H1 (cell line): Measurements from ENCODE around the gene FGD5. TPM values are rescaled to one million over a fixed set of nuclear protein-coding genes. Genes with fewer than 3 reads are reported as not detected.

Experiments
- CTCF ChIA-PET: fragments of 300-600 bp; sonication (Branson Sonifier 250); formaldehyde crosslinking; loops from one replicate; lab custom pipeline; 2021; ENCODE audit not compliant: partially characterized antibody; lab: Charles Lee
- POLR2A ChIA-PET: fragments of 300-600 bp; sonication (Branson Sonifier 250); formaldehyde crosslinking; loops from one replicate; lab custom pipeline; 2021; ENCODE audit warnings: inconsistent platforms; ENCODE audit not compliant: partially characterized antibody; lab: Charles Lee
- DNase-seq, 2 experiments: peaks; one replicate each; pipeline versions ENCODE4 v3.0.0 to v3.0.0-alpha.2; 2010 to 2022; ENCODE audit warnings: low spot score in 2 of 2, low read depth in 1 of 2, mixed read lengths in 1 of 2
- FAIRE-seq: peaks from 2 replicates; lab custom pipeline; 2011; peaks lifted over from hg19 to GRCh38; lab: Jason Lieb, UNC
- H2AFZ ChIP-seq: 2 replicates; pipeline ENCODE4 v1.8.1; 2012; ENCODE audit warnings: low read length, inconsistent platforms
- H2AK5ac ChIP-seq: 2 replicates; pipeline ENCODE4 v1.6.1; 2013; ENCODE audit warnings: low read depth, low read length
- H2BK120ac ChIP-seq: replicated peaks from 2 replicates; pipeline ENCODE3; 2013; ENCODE audit warnings: low read depth, low read length, inconsistent platforms
- H2BK12ac ChIP-seq: 2 replicates; pipeline ENCODE4 v1.6.1; 2013; ENCODE audit warnings: low read depth, low read length
- H2BK15ac ChIP-seq: 2 replicates; pipeline ENCODE4 v1.6.1; 2013; ENCODE audit warnings: low read length
- H2BK20ac ChIP-seq: 2 replicates; pipeline ENCODE4 v1.6.1; 2013; ENCODE audit warnings: low read length
- H2BK5ac ChIP-seq: 2 replicates; pipeline ENCODE4 v1.6.1; 2013; ENCODE audit warnings: low read depth, low read length
- H3K14ac ChIP-seq: 2 replicates; pipeline ENCODE4 v1.6.1; 2013; ENCODE audit warnings: inconsistent platforms; ENCODE audit not compliant: insufficient read length
- H3K18ac ChIP-seq: 2 replicates; pipeline ENCODE4 v1.6.1; 2013; ENCODE audit warnings: low read length; ENCODE audit errors: extremely low read depth
- H3K23ac ChIP-seq: 2 replicates; pipeline ENCODE4 v1.6.1; 2013; ENCODE audit warnings: inconsistent platforms; ENCODE audit not compliant: insufficient read length
- H3K23me2 ChIP-seq: 2 replicates; pipeline ENCODE4 v1.6.1; 2013; ENCODE audit warnings: low read depth, low read length
- H3K27ac ChIP-seq: 2 replicates; pipeline ENCODE4 v1.6.1; 2011; ENCODE audit warnings: low read depth, low read length, inconsistent platforms
- H3K27me3 ChIP-seq, 4 experiments: replicated peaks in 1 of 4; 1 replicate in 1 of 4; 2 replicates in 3 of 4; pipeline versions ENCODE4 v1.6.1 to v1.8.1; 2011 to 2013; ENCODE audit warnings: low read length in 3 of 4, mild to moderate bottlenecking in 3 of 4, inconsistent platforms in 2 of 4, mixed read lengths in 2 of 4, moderate library complexity in 1 of 4; ENCODE audit not compliant: control insufficient read depth in 3 of 4, insufficient read depth in 3 of 4; ENCODE audit errors: extremely low read depth in 1 of 4
- H3K36me3 ChIP-seq, 4 experiments: 2 replicates each; pipeline versions ENCODE4 v1.6.1 to v1.8.1; 2011 to 2013; ENCODE audit warnings: mild to moderate bottlenecking in 4 of 4, low read length in 3 of 4, moderate library complexity in 2 of 4, control low read depth in 1 of 4, inconsistent platforms in 1 of 4; ENCODE audit not compliant: insufficient read depth in 4 of 4, control insufficient read depth in 2 of 4
- H3K4ac ChIP-seq: replicated peaks from 2 replicates; pipeline ENCODE3; 2013; ENCODE audit warnings: low read length, low read depth, mixed read lengths, inconsistent platforms; ENCODE audit not compliant: insufficient read length
- H3K4me1 ChIP-seq, 4 experiments: replicated peaks in 1 of 4; 1 replicate in 1 of 4; 2 replicates in 3 of 4; pipeline versions ENCODE4 v1.6.1 to v1.8.1; 2011 to 2013; ENCODE audit warnings: low read length in 3 of 4, inconsistent platforms in 2 of 4, mixed read lengths in 1 of 4; ENCODE audit not compliant: insufficient read depth in 4 of 4, control insufficient read depth in 3 of 4
- H3K4me2 ChIP-seq, 2 experiments: 2 replicates each; pipeline versions ENCODE4 v1.6.1 to v1.8.1; 2011 to 2013; ENCODE audit warnings: low read depth in 2 of 2, low read length in 2 of 2, control low read depth in 1 of 2, inconsistent platforms in 1 of 2, mild to moderate bottlenecking in 1 of 2; ENCODE audit not compliant: insufficient read depth in 1 of 2
- H3K4me3 ChIP-seq, 4 experiments: fragments of 200-600, 300-600 bp in 1 of 4; sonication (generic), shearing (Covaris generic), sonication (Bioruptor Twin) in 1 of 4; 2 replicates each; pipeline versions ENCODE4 v1.5.1 to v1.8.1; 2011 to 2016; ENCODE audit warnings: low read length in 4 of 4, low read depth in 3 of 4, control low read depth in 2 of 4, inconsistent platforms in 2 of 4, mild to moderate bottlenecking in 2 of 4, mixed read lengths in 1 of 4, moderate library complexity in 1 of 4; ENCODE audit not compliant: insufficient read depth in 2 of 4; ENCODE audit errors: extremely low read depth in 1 of 4
- H3K56ac ChIP-seq: replicated peaks from 2 replicates; pipeline ENCODE3; 2013; ENCODE audit warnings: low read depth, mild to moderate bottlenecking, mixed read lengths, low read length, inconsistent platforms; ENCODE audit not compliant: insufficient read length
- H3K79me1 ChIP-seq: 2 replicates; pipeline ENCODE4 v1.6.1; 2013; ENCODE audit warnings: low read depth, low read length, control low read depth
- H3K79me2 ChIP-seq, 2 experiments: 2 replicates each; pipeline versions ENCODE4 v1.6.1 to v1.8.1; 2012 to 2013; ENCODE audit warnings: low read length in 2 of 2, mild to moderate bottlenecking in 2 of 2, inconsistent platforms in 1 of 2; ENCODE audit not compliant: insufficient read depth in 2 of 2, control insufficient read depth in 1 of 2
- H3K9ac ChIP-seq, 4 experiments: replicated peaks in 1 of 4; 1 replicate in 1 of 4; 2 replicates in 3 of 4; pipeline versions ENCODE4 v1.6.1 to v1.8.1; 2011 to 2013; ENCODE audit warnings: low read depth in 3 of 4, low read length in 3 of 4, control low read depth in 2 of 4, mild to moderate bottlenecking in 2 of 4, moderate library complexity in 2 of 4, inconsistent platforms in 1 of 4; ENCODE audit errors: extremely low read depth in 1 of 4
- H3K9me3 ChIP-seq, 2 experiments: 2 replicates each; pipeline versions ENCODE4 v1.6.1 to v1.8.1; 2012 to 2013; ENCODE audit warnings: mild to moderate bottlenecking in 2 of 2, moderate library complexity in 2 of 2, control low read depth in 1 of 2, inconsistent platforms in 1 of 2, low read depth in 1 of 2, low read length in 1 of 2, mixed read lengths in 1 of 2; ENCODE audit not compliant: insufficient read depth in 2 of 2
- H4K20me1 ChIP-seq, 2 experiments: replicated peaks in 1 of 2; 2 replicates each; pipeline versions ENCODE3 to v1.8.1; 2011 to 2013; ENCODE audit warnings: inconsistent platforms in 2 of 2, low read length in 2 of 2, mild to moderate bottlenecking in 1 of 2; ENCODE audit not compliant: insufficient read depth in 2 of 2, control insufficient read depth in 1 of 2
- H4K5ac ChIP-seq: 2 replicates; pipeline ENCODE4 v1.6.1; 2013; ENCODE audit warnings: low read length, low read depth, mixed read lengths, inconsistent platforms; ENCODE audit not compliant: insufficient read length
- H4K8ac ChIP-seq: 2 replicates; pipeline ENCODE4 v1.8.0; 2013; ENCODE audit warnings: mild to moderate bottlenecking, moderate library complexity, low read length, inconsistent platforms; ENCODE audit not compliant: insufficient read depth; ENCODE audit errors: extremely low read depth
- H4K91ac ChIP-seq: replicated peaks from 2 replicates; pipeline ENCODE3; 2013; ENCODE audit warnings: low read length, mixed read lengths, inconsistent platforms; ENCODE audit not compliant: insufficient read length
- CEBPB ChIP-seq: IDR thresholded peaks from 2 replicates; pipeline ENCODE4 v1.6.1; 2012; ENCODE audit warnings: low read depth, low read length
- EP300 ChIP-seq, 2 experiments: IDR thresholded peaks; 1 replicate in 1 of 2; 2 replicates in 1 of 2; pipeline ENCODE4 v1.6.1; 2011 to 2012; ENCODE audit warnings: low read depth in 2 of 2, low read length in 2 of 2, mild to moderate bottlenecking in 2 of 2, borderline replicate concordance in 1 of 2, inconsistent platforms in 1 of 2, moderate library complexity in 1 of 2
- GTF2F1 ChIP-seq: IDR thresholded peaks from 2 replicates; pipeline ENCODE4 v1.6.1; 2012; ENCODE audit warnings: low read depth, low read length, improper control_type of control experiment, borderline replicate concordance
- MAFK ChIP-seq: IDR thresholded peaks from 2 replicates; pipeline ENCODE4 v1.6.1; 2012; ENCODE audit warnings: low read depth, mild to moderate bottlenecking, improper control_type of control experiment, low read length
- POLR2A ChIP-seq, 2 experiments: IDR thresholded peaks; 1 replicate in 1 of 2; 2 replicates in 1 of 2; pipeline ENCODE4 v1.6.1; 2011; ENCODE audit warnings: low read depth in 2 of 2, low read length in 2 of 2, mild to moderate bottlenecking in 2 of 2; ENCODE audit errors: control extremely low read depth in 1 of 2
- POLR2AphosphoS5 ChIP-seq: IDR thresholded peaks from 2 replicates; pipeline ENCODE4 v1.6.1; 2011; ENCODE audit warnings: low read depth, low read length
- SIRT6 ChIP-seq: IDR thresholded peaks from one replicate; pipeline ENCODE4 v1.7.1; 2012; ENCODE audit warnings: low read length, inconsistent platforms
- TBP ChIP-seq: IDR thresholded peaks from 2 replicates; pipeline ENCODE4 v1.6.1; 2011; ENCODE audit warnings: low read depth, low read length, improper control_type of control experiment
- TEAD4 ChIP-seq: IDR thresholded peaks from 2 replicates; pipeline ENCODE4 v1.6.1; 2012; ENCODE audit warnings: low read depth, low read length, inconsistent platforms, mixed read lengths
- ZNF274 ChIP-seq: IDR thresholded peaks from 2 replicates; pipeline ENCODE4 v1.7.0; 2012; ENCODE audit warnings: low read length, borderline replicate concordance; ENCODE audit errors: extremely low read depth
- WGBS, 2 experiments: shearing (Covaris generic) in 1 of 2; methylation state at CpG; one replicate each; pipeline versions ENCODE4 v1.1.6 to v1.1.7; 2013 to 2015; ENCODE audit warnings: low lambda C conversion rate in 2 of 2, mixed read lengths in 2 of 2, inconsistent platforms in 1 of 2, low coverage in 1 of 2, missing lambda C conversion rate in 1 of 2; ENCODE audit not compliant: insufficient replicate concordance in 2 of 2, insufficient coverage in 1 of 2, insufficient read length in 1 of 2; ENCODE audit errors: extremely low coverage in 1 of 2, missing lambda C conversion rate in 1 of 2; 5-methylcytosine and 5-hydroxymethylcytosine counted together
- polyA plus RNA-seq, 7 experiments: library from polyadenylated mRNA; depleted of rRNA in 3 of 7; stranded (reverse) in 5 of 7; unstranded in 2 of 7; fragments of >200 nt in 5 of 7; fragments of 200-250 nt in 2 of 7; gene quantifications; 1 replicate in 5 of 7; 2 replicates in 1 of 7; 4 replicates in 1 of 7; pipeline versions ENCODE4 v1.2.1 to v1.2.3, GENCODE V29; 2011 to 2013; ENCODE audit warnings: missing spikeins in 2 of 7, mixed read lengths in 2 of 7
- total RNA-seq: library from RNA; stranded (reverse); fragmentation: NEBNext Ultra II Directional; extraction: Animal tissue kit (Norgen Biotek cat#: 25700); gene quantifications from 2 replicates; pipeline ENCODE4 v1.2.1, GENCODE V29; 2021

The FGD5 gene
- total and polyA plus RNA-seq, 2 of the 8 experiments (the other 6 are each of a cell fraction or from before 2014, with no cell fraction given) = 4.7 to 14.3 TPM

DNA sequence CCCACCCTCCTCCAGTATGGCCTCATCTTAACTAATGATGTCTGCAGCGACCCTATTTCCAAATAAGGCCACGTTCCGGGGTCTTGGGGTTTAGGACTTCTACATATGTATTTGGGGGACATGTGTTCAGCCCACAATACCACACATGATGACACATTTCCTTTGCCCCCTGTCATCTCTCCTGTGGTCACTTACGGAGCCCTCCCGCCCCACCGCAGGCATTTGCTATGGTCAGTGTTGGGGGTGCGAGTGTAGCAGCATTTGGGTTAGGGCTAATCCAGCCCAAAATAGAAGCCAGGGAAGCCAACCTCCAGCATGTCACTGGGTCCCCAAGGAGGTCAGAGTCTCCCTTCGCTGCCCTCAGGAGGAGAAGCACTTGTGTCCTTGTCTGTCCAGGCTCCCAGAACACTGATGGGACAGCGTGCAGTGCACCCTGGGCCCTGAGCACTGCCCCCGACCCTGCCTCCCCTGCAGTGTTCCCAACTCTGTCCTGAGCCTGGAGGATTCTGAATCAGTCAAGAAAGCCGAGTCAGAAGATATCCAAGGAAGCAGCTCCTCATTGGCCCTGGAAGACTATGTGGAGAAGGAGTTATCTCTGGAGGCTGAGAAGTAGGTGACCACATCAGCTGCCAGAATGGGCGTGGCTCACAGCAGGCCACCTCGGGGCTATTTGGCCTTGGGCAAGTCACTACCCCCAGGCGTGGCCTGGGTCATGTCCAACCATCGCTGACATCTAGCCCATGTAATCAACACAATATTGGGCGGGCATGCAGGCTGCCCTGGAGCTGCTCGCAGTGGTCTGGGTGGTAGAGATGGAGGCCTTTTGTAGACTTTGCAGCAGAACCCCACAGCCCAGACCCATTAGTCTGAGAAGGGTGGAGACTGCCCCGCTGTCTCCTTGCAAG lies 46.9 kb upstream of the FGD5 start:
- ChIA-PET CTCF (interaction anchor here (1.0 to 2.7 kb wide), 3 partner anchors 9 to 149 kb away, joined by 4 to 13 read pairs (median 6); no protein-coding TSS in a partner anchor), POLR2A (interaction anchor here (0.6 kb wide), 1 partner anchor 120 kb away, joined by 3 read pairs; the partner anchor contains the start of gene CCDC174)
- H3K23ac ChIP-seq = no peak overlapping the region
- no peak overlapping the region for H3K4me2 ChIP-seq
- 0 out of 2 replicates have a peak overlapping the region, but pooled peaks have one; percentile 15 for H2AK5ac ChIP-seq
- peaks cover 3 to 18% (median 14%) of the 10 kb centered on the region in 4 experiments for H3K4me1 ChIP-seq
- H3K9ac ChIP-seq = no peak overlapping the region
- H2BK5ac ChIP-seq = no peak overlapping the region
- no peaks in the 10 kb centered on the region for H3K36me3 ChIP-seq
- H3K18ac ChIP-seq = no peak overlapping the region
- no peaks in the 10 kb centered on the region for H3K79me1 ChIP-seq
- H3K56ac ChIP-seq = no peak overlapping the region
- H3K9me3 ChIP-seq = no peaks in the 10 kb centered on the region
- no peak overlapping the region for H3K27ac ChIP-seq
- no peaks in the 10 kb centered on the region for H3K27me3 ChIP-seq
- H2BK12ac ChIP-seq = no peak overlapping the region
- DNase-seq (no peak), FAIRE-seq (no peak)
- no peaks in the 10 kb centered on the region for H4K20me1 ChIP-seq
- no peak overlapping the region for H2BK20ac ChIP-seq
- H4K91ac ChIP-seq = no peak overlapping the region
- no peak overlapping the region for H4K8ac ChIP-seq
- no peak overlapping the region for H3K4ac ChIP-seq
- no peak overlapping the region for H3K4me3 ChIP-seq
- H3K79me2 ChIP-seq = no peaks in the 10 kb centered on the region
- H3K23me2 ChIP-seq = no peaks in the 10 kb centered on the region
- no peak overlapping the region for H4K5ac ChIP-seq
- H2BK15ac ChIP-seq = no peak overlapping the region
- 93% methylated on average over 17 of the region's 18 CpGs; no CpG with 5 or more reads in 1 of the 2 experiments for WGBS, 2 experiments
- H2BK120ac ChIP-seq = no peak overlapping the region
- H3K14ac ChIP-seq = no peak overlapping the region
- no peak overlapping the region for H2AFZ ChIP-seq
- TF ChIP-seq GTF2F1 (no peak), EP300 (IDR thresholded peaks at IDR 0.05; ENCODE audit: borderline replicate concordance in 1 of 2, low read depth in 2 of 2, low read length in 2 of 2) (no peak), TBP (no peak), POLR2AphosphoS5 (no peak), CEBPB (no peak), MAFK (no peak), ZNF274 (no peak), POLR2A (IDR thresholded peaks at IDR 0.05; ENCODE audit: control extremely low read depth in 1 of 2, low read depth in 2 of 2, low read length in 2 of 2) (no peak), SIRT6 (no peak), TEAD4 (no peak)
